Transverse colon (tissue), 4 donors: ENCODE results near the gene GPX4.

Experiments
- CTCF ChIP-seq, 5 experiments: fragments of 200-600 bp in 3 of 5; fragments of 450-650 bp in 2 of 5; sonication (generic) in 3 of 5; IDR thresholded peaks; 1 replicate in 2 of 5; 2 replicates in 3 of 5; pipeline ENCODE4 v1.5.1; 2016 to 2017; ENCODE audit warnings: antibody characterized with exemption in 5 of 5, inconsistent platforms in 3 of 5, mild to moderate bottlenecking in 2 of 5, moderate library complexity in 1 of 5
- POLR2A ChIP-seq: fragments of 450-650 bp; IDR thresholded peaks from one replicate; pipeline ENCODE4 v1.6.1; 2016; ENCODE audit warnings: antibody characterized with exemption, mild to moderate bottlenecking, moderate library complexity
- POLR2AphosphoS5 ChIP-seq, 3 donors: sonication (generic); formaldehyde crosslinking; IDR thresholded peaks; one replicate each; pipeline ENCODE4 v1.6.1; 2016; ENCODE audit warnings: antibody characterized with exemption in 3 of 3

DNA sequence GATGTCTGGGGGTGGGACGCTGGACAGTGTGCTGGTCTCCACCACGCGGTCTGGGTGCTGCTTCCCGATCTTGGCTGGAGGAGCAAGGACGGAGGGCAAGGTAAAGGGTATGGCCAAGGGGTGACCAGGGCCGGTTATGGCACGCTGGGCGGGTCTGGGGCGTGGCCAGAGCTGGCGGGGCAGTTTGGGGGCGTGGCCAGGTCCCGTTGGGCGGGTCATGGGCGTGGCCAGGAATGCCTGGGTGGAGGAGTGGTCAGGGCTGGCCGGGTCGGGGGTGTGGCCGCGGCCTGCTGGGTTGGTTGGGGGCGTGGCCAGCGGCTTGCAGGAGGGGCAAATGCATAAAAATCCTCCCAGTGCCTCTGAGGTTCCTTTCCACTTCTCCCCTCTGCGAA lies 19.2 kb downstream of the GPX4 start:
- TF ChIP-seq POLR2A (no peak), CTCF (IDR thresholded peaks at IDR 0.05) (no peak), POLR2AphosphoS5 (IDR thresholded peaks at IDR 0.05) (no peak)
